IPS-NIHi7 (cell line): ENCODE results near the gene NUP62CL.

Experiments
- DNase-seq: peaks from one replicate; pipeline ENCODE4 v3.0.0; 2012; ENCODE audit warnings: mixed read lengths; ENCODE audit errors: extremely low spot score

NUP62CL gene

GRCh38 chrX:107153005-107153404, 53.2 kb downstream of the NUP62CL start:
- no peak for DNase-seq

GRCh38 chrX:107146670-107147069, 59.6 kb downstream of the NUP62CL start:
- DNase-seq: no peak

GRCh38 chrX:107135965-107136307, 70.3 kb downstream of the NUP62CL start:
- no peak for DNase-seq

GRCh38 chrX:107135049-107135964, 70.9 kb downstream of the NUP62CL start:
- DNase-seq: no peak

- no peak for DNase-seq
These were observed 82.5 kb downstream of the NUP62CL start for GRCh38 chrX:107123750-107124149.

GRCh38 chrX:107119283-107119682, 87.0 kb downstream of the NUP62CL start:
- DNase-seq: no peak

GRCh38 chrX:107118322-107119147, 87.7 kb downstream of the NUP62CL start, which contains the start of gene RBM41:
TSS of gene RBM41 (minus strand) at chrX:107118822. CDS start at chrX:107118773, 49 bp downstream.
- peak; percentile 75 for DNase-seq

GRCh38 chrX:107117993-107118321, 88.3 kb downstream of the NUP62CL start:
- DNase-seq: peak; percentile 26

- DNase-seq: no peak
These were observed 98.8 kb downstream of the NUP62CL start for GRCh38 chrX:107107459-107107858.

GRCh38 chrX:107102980-107103379, 103.3 kb downstream of the NUP62CL start:
- no peak for DNase-seq

GRCh38 chrX:107076158-107076557, 130.1 kb downstream of the NUP62CL start:
- no peak for DNase-seq
